Memory B cell (primary cell): ENCODE data around the gene NBAS.

Experiments used
- ATAC-seq: fragments of 150-1000 bp; cut with Tn5 transposase; 2 replicates; pipeline ENCODE4 v1.10.0; 2021; ENCODE audit warnings: low read depth, mild to moderate bottlenecking, moderate library complexity
- DNase-seq, 2 donors: peaks; one replicate each; pipeline ENCODE4 v3.0.0; 2022; ENCODE audit warnings: low spot score in 2 of 2
- H3K27ac Mint-ChIP-seq: one replicate; pipeline ENCODE4 v1.8.0; 2022; ENCODE audit warnings: mild to moderate bottlenecking, moderate library complexity, mixed read lengths
- H3K27me3 Mint-ChIP-seq: one replicate; pipeline ENCODE4 v1.8.0; 2022; ENCODE audit warnings: mixed read lengths
- H3K36me3 Mint-ChIP-seq: one replicate; pipeline ENCODE4 v1.8.0; 2022; ENCODE audit warnings: mild to moderate bottlenecking, mixed read lengths
- H3K4me1 Mint-ChIP-seq: one replicate; pipeline ENCODE4 v1.8.0; 2022; ENCODE audit warnings: mixed read lengths
- H3K4me3 Mint-ChIP-seq: one replicate; pipeline ENCODE4 v1.8.0; 2022; ENCODE audit warnings: mild to moderate bottlenecking, moderate library complexity, mixed read lengths
- H3K9me3 Mint-ChIP-seq: one replicate; pipeline ENCODE4 v1.8.0; 2022; ENCODE audit warnings: mixed read lengths

NBAS gene

DNA sequence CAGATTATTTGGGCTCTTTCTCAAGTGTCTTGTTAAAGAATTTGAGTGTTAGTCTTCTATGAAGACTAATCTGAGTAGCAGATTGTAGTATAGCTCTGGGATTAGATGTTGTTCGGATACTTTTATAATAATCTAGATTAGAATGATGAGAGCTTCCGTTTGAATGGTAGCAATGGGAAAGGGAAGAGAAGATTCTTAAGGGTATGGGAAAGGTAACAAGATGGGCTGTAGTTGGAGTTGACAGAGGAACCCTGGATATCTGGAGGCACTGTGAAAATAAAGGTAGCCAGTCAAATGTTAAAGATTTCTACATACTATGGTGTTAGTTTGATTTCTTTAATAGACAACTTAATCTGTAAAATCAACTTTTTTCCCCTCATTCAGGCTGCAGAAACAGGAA lies 35.2 kb upstream of the NBAS start:
- Mint-ChIP-seq H3K36me3 (peaks cover 31% of the 10 kb centered on the region), H3K27me3 (no peaks in the 10 kb centered on the region), H3K4me1 (peaks cover 19% of the 10 kb centered on the region), H3K4me3 (no peak overlapping the region), H3K9me3 (no peaks in the 10 kb centered on the region), H3K27ac (peak overlapping the region; percentile 55)
- ATAC-seq (no peak), DNase-seq (no peak)

DNA sequence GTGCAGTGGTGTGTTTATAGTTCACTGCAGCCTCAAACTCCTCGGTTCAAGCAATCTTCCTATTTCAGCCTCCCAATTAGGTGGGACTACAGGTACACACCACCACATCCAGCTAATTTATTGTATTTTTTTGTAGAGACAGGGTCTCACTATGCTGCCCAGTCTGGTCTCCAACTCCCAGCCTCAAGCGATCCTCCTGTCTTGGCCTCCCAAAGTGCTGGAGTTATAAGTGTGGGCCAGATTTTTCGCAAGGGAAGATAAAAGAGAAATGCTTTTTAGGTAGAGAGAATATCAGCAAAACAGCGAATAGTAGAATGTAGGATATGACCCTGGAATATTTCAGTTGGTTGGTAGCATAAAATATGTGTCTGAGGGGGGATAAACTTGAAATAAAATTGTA lies 34.8 kb upstream of the NBAS start:
- H3K36me3 Mint-ChIP-seq, result peaks cover 27% of the 10 kb centered on the region
- H3K27ac Mint-ChIP-seq, result peak overlapping the region; percentile 55
- no peaks in the 10 kb centered on the region for H3K9me3 Mint-ChIP-seq
- no peak for ATAC-seq
- H3K4me1 Mint-ChIP-seq, result peaks cover 23% of the 10 kb centered on the region
- no peaks in the 10 kb centered on the region for H3K27me3 Mint-ChIP-seq
- H3K4me3 Mint-ChIP-seq, result no peak overlapping the region
- DNase-seq, result no peak

DNA sequence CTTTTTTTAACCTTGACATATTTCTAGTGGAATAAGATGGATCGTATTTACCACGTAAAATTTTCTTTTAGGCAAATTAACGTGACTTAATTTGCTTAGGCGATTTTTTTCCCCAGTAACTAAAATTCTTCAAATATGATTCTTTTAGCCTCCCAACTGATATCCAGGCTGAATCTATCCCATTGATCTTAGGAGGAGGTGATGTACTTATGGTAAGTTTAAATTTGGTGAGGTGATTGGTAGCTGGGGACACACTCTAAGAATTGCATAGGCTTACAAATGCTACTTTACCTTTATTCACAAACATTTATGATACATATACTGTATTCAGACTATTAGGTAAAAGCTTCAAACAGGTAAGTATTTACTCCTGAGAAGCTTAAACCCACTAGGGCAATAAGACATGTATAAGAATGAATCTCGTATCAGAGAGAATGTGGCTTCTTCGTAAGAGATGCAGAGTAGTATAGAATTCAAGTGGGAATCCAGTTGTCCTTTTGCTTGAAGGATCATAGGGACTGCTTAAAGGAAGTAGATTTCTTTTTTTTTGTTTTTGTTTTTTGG lies 34.3 kb upstream of the NBAS start:
- H3K9me3 Mint-ChIP-seq, result no peaks in the 10 kb centered on the region
- ATAC-seq, result no peak
- H3K4me1 Mint-ChIP-seq, result peaks cover 24% of the 10 kb centered on the region
- no peaks in the 10 kb centered on the region for H3K27me3 Mint-ChIP-seq
- DNase-seq, result no peak
- no peak overlapping the region for H3K4me3 Mint-ChIP-seq
- H3K36me3 Mint-ChIP-seq, result peaks cover 24% of the 10 kb centered on the region
- H3K27ac Mint-ChIP-seq, result no peak overlapping the region

DNA sequence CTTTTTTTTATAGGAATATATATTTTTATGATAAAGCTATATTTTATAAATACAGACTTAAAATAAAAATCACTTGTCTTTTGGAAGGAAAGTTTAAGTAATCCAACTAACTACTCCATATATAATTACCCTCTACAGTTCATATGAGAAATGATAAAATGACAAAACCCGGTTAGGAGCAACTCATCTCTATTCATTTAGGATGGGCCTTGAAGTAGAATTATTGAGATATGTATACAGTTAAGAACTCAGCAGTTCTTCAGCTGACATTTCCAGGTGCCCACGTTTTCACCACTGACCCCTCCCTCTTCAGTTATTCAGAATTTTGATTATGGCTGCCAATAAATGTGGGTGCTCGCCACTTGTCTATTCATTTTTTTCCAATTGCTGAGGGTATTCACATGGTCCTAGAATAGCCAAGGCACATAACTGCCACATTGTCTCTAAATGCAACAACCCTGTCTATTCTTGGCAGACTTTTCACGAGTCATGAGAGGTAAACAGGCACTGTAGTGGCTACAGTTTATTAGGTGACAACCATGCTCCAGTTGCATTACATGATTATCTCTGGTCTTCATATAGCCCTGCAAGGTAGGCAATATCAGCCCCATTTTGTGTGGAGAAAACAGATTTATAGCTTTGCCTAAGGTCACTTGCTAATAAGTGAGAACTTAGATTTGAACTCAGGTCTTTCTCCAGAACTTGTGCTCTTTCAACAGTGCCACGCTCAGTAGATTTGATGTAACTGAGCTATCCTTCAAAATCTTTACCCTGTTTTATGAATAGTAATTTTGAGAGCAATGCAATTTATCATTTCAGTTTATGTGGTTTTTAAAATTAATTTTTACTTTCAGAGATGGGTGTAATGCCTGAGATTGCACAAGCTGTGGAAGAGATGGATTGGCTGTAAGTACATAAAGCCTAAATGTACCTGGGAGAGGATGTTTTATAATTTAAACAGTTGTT lies 33.4 kb upstream of the NBAS start:
- ATAC-seq, result no peak
- peaks cover 23% of the 10 kb centered on the region for H3K36me3 Mint-ChIP-seq
- no peak overlapping the region for H3K27ac Mint-ChIP-seq
- no peaks in the 10 kb centered on the region for H3K27me3 Mint-ChIP-seq
- no peak for DNase-seq
- no peak overlapping the region for H3K4me3 Mint-ChIP-seq
- H3K9me3 Mint-ChIP-seq, result no peaks in the 10 kb centered on the region
- peaks cover 24% of the 10 kb centered on the region for H3K4me1 Mint-ChIP-seq

DNA sequence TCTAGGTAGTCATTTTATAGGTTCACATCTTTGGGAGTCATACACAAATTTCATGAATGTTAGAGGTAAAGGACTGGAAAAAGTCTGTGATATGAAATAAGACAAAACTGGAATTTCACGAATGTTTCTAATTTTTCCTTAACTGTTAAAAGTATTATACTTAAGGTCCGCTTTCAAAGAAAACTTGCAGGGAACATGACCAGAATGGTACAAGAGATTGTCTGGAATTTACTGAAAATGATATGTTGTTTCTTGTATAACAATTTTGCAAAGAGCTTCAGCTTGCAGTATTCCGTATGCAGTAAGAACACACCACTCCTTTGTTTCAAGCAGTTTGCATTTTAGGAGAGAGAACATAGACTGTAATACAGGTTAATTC lies 32.2 kb upstream of the NBAS start:
- Mint-ChIP-seq H3K4me1 (peaks cover 24% of the 10 kb centered on the region), H3K4me3 (peak overlapping the region; percentile 96), H3K36me3 (peaks cover 21% of the 10 kb centered on the region), H3K27ac (peak overlapping the region; percentile 98), H3K9me3 (no peaks in the 10 kb centered on the region), H3K27me3 (no peaks in the 10 kb centered on the region)
- DNase-seq, result no peak
- ATAC-seq, result no peak

DNA sequence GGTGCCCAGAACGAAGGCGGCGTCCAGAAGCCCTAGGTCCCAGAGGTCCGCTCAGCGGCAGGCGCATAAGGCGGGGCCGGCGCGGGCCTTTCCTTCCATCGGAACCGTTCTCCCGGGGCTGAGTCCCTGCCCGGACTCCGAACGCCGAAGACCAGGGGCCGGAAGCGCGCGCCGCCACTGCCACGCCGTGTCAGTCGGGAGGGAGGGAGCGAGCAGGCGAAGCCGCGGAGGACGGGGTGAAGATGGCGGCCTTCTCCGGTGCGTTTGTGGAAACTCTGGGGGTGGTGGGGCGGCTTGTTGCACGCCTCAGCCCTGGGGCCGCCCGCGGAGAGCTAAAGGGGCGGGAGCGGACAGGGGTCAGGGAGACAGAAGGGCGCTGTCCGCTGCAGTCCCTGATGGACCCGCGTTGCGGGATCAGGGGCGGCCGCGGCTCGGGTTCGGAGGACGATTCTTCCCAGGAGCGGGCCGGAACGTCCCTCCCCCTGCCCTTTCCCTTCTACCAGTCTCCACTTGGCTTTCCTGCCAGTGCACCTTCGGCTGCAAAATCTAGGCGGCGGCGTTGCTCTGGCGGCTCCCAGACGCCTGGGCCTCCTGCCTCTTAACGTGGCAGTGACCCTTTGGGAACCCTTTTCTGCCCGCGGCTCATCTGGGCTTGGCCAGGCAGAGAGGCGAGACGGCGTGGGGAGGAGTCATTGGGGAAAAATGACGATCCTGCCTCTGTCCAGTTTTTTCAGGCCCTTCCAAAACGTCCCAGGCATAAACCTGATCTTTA lies 30.7 kb upstream of the NBAS start, which contains the start of gene DDX1:
Gene DDX1, plus strand, starts transcription at position 177 of the 772 bp plus-strand sequence. Its CDS starts 66 bp downstream, at position 243.
- no peaks in the 10 kb centered on the region for H3K9me3 Mint-ChIP-seq
- H3K4me3 Mint-ChIP-seq, result peak within 1 kb of the TSS; percentile 96
- ATAC-seq, result peak; percentile 95
- peaks cover 24% of the 10 kb centered on the region for H3K4me1 Mint-ChIP-seq
- peak within 1 kb of the TSS; percentile 98 for H3K27ac Mint-ChIP-seq
- peak; percentile 86 to 90 for DNase-seq
- H3K27me3 Mint-ChIP-seq, result no peaks in the 10 kb centered on the region
- H3K36me3 Mint-ChIP-seq, result peaks cover 16% of the 10 kb centered on the region

DNA sequence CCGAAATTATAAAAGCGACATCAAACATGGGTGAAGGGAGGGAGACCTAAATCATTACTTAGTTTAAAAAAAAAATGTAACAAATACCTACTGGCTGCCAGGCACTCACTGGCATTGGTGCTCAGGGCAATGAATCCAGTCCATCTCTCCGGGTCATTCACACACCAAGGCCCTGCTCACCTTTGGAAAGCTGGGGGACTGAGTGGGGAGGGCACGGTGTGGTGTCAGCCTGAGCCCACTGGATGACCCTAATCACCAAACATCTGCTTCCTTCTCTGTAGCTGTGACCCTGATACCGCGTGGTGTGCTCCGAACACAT lies 30.2 kb upstream of the NBAS start:
- Mint-ChIP-seq H3K36me3 (peaks cover 14% of the 10 kb centered on the region), H3K9me3 (no peaks in the 10 kb centered on the region), H3K27me3 (no peaks in the 10 kb centered on the region), H3K4me1 (peaks cover 23% of the 10 kb centered on the region), H3K27ac (peak overlapping the region; percentile 98), H3K4me3 (peak overlapping the region; percentile 96)
- DNase-seq (no peak), ATAC-seq (no peak)

DNA sequence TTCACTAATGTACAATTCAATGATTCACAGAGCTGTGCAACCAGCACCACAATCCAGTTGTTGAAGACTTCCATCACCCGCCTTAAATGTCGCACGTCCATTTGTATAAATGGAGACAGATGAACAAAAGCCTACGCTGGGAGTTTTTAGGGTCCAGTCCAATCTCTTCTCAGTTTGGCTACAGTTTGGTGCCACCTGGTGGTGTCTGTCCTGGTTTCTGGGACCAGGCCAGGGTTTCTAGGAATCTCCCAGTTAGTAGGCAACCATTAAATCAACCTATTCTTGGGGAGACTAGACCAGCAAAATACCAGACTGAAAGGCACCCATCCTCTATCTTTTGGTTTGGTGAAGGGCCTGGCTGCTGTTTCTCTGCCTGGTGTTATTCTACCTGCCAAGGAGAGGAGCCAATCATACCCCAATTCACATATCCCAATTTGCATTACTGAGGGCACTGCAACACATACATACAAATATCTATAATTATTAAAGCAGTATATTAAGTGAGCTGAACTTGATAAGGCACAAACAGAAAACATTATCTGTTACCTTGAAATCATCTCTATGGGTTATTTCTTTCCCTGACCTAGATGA lies 27.3 kb upstream of the NBAS start:
- H3K27ac Mint-ChIP-seq, result no peak overlapping the region
- peaks cover 2% of the 10 kb centered on the region for H3K36me3 Mint-ChIP-seq
- H3K27me3 Mint-ChIP-seq, result no peaks in the 10 kb centered on the region
- no peak for ATAC-seq
- H3K4me1 Mint-ChIP-seq, result peaks cover 12% of the 10 kb centered on the region
- DNase-seq, result peak; percentile 13 to 16
- no peak overlapping the region for H3K4me3 Mint-ChIP-seq
- no peaks in the 10 kb centered on the region for H3K9me3 Mint-ChIP-seq

DNA sequence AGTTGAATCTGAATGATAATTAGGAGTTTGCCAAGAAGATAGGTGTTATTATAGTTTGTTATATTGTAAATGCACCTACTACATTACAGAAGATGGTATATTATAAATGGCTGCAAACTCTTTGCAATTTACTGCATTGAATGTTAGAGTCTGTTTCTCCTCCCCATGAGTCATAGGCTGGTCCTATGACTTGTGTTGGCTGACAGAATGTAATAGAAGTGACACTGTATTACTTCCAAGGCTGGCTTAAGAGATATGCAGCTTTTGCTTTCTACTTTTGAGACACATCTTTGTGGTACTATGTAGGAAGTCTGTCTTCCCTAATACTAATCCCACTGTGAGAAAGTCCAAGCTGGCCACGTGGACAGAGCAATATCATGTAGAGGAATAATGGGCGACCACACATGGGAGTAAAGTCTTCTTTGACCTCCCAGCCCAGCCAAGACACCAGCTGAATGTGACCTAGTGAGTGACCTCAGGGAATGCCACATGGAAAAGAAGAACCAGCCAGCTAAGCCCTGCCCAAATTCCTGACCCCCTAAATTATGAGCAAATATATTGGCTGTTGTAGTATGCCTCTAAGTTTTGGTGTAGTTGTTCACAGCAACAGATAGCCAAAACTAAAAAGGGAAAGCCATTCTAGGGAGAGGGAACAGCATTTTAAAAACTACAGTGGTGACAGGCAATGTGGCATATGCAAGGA lies 23.8 kb upstream of the NBAS start:
- ATAC-seq, result no peak
- Mint-ChIP-seq H3K4me3 (no peak overlapping the region), H3K4me1 (peaks cover 10% of the 10 kb centered on the region), H3K9me3 (no peaks in the 10 kb centered on the region), H3K27me3 (no peaks in the 10 kb centered on the region), H3K27ac (no peak overlapping the region), H3K36me3 (no peaks in the 10 kb centered on the region)
- DNase-seq, result no peak

DNA sequence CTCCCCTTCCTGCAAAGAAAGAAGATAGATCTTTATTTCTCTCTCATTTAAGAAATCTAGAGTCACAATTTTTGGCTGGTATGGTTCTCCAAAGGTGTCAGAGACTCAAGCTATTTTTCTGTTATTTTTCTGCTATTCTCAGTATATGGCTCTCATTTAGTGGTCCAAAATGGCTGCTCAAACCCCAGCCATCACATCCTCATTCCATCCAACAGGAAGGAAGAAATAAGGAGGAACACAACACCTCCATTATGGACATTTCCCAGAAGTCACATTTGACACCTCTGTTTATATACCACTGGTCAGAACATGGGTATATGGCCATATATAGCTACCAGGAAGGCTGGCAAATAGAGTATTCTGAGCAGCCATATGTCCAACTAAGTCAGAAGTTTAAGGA lies 23.2 kb upstream of the NBAS start:
- Mint-ChIP-seq H3K27ac (no peak overlapping the region), H3K36me3 (no peaks in the 10 kb centered on the region), H3K27me3 (no peaks in the 10 kb centered on the region), H3K4me3 (no peak overlapping the region), H3K4me1 (peaks cover 10% of the 10 kb centered on the region), H3K9me3 (no peaks in the 10 kb centered on the region)
- ATAC-seq (no peak), DNase-seq (no peak)

DNA sequence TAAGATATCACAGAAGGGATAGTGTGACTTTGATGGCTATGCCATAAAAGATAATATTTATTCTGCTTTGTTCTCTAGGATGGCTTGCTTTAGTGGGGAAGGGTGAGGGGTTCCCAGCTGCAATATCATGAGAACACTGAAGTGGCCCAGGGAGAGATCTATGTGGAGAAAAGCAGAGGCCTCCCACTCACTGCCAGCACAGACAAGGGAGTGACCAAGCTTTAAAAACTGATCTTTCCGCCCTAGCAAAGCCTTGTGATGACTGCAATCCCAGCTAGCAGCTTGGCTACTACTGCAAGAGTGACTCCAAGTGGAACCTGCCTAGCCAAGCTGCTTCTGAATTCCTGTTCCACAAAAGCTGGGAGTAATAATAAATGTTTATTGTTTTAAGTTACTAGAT lies 22.7 kb upstream of the NBAS start:
- Mint-ChIP-seq H3K27ac (no peak overlapping the region), H3K27me3 (no peaks in the 10 kb centered on the region), H3K4me3 (no peak overlapping the region), H3K4me1 (peaks cover 10% of the 10 kb centered on the region), H3K9me3 (no peaks in the 10 kb centered on the region), H3K36me3 (no peaks in the 10 kb centered on the region)
- ATAC-seq, result no peak
- no peak for DNase-seq

DNA sequence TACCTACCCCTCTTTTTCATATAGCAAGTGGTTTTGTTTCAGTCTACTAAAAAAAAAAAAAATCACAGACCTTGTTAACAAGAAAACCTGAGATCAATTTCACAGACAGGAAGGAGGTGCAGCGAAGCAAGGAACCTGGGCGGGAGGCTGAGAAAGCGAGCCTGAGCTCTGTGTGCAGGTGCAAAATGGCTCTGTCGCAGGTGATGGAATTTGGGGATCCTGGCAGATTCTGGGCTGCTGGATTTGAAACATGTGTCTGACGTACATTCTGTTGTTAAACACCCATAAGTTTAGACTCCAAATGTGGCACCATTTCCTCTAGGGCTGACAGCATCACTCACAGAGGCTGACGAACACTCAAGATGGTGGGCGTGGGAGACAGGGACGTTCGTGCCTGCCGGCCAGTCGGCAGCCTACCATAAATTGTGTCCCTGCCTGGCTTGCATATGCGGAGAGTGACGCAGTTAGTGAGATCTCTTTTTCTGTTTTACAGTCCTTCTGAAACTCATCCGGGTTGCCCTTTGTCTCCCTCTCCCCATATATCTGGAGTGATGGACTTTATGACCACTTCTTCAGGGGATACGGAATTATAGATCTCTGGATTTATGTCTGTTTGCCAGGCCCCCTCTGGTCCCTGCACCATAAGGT lies 21.7 kb upstream of the NBAS start:
- DNase-seq, result no peak
- H3K4me3 Mint-ChIP-seq, result peak overlapping the region; percentile 72
- H3K9me3 Mint-ChIP-seq, result no peaks in the 10 kb centered on the region
- peak; percentile 86 for ATAC-seq
- no peaks in the 10 kb centered on the region for H3K36me3 Mint-ChIP-seq
- peaks cover 10% of the 10 kb centered on the region for H3K4me1 Mint-ChIP-seq
- peak overlapping the region; percentile 67 for H3K27ac Mint-ChIP-seq
- no peaks in the 10 kb centered on the region for H3K27me3 Mint-ChIP-seq

DNA sequence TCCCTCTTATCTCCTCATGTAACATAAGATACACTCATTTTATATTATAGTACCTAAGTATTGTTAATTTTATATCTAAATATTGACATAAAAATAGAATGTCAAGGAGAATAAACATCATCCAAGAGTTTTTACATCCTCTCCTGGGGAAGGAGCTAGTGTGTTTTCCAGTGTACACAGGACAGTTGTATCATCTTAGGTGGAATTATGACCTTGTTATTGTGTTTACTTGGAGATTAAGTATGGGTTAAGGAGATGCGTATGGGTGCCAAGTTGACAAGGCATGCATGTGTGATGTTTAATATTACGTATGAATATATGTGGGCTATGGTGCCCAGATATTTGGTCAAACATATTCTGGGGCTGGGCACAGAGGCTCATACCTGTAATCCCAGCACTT lies 19.3 kb upstream of the NBAS start:
- Mint-ChIP-seq H3K27me3 (no peaks in the 10 kb centered on the region), H3K4me1 (peaks cover 10% of the 10 kb centered on the region), H3K9me3 (no peaks in the 10 kb centered on the region), H3K4me3 (no peak overlapping the region), H3K27ac (no peak overlapping the region), H3K36me3 (no peaks in the 10 kb centered on the region)
- no peak for ATAC-seq
- no peak for DNase-seq
